H9 (cell line): ENCODE results near the gene TEAD1. TPM values are rescaled to one million over a fixed set of nuclear protein-coding genes. Genes with fewer than 3 reads are reported as not detected.

Experiments used
- DNase-seq: peaks from one replicate; pipeline ENCODE4 v3.0.0-alpha.2; 2017
- H2AFZ ChIP-seq: one replicate; pipeline ENCODE4 v1.6.1; 2013; ENCODE audit warnings: mild to moderate bottlenecking, low read length, control low read depth, moderate library complexity
- H2AK5ac ChIP-seq: 2 replicates; pipeline ENCODE4 v1.6.1; 2013; ENCODE audit warnings: low read length, control low read depth, mixed read lengths; ENCODE audit not compliant: insufficient read length
- H2BK120ac ChIP-seq: one replicate; pipeline ENCODE4 v1.6.1; 2013; ENCODE audit warnings: low read depth, mild to moderate bottlenecking, low read length, control low read depth, inconsistent platforms; ENCODE audit not compliant: poor library complexity, severe bottlenecking
- H2BK12ac ChIP-seq: 2 replicates; pipeline ENCODE4 v1.6.1; 2013; ENCODE audit warnings: low read length, control low read depth, mixed read lengths, low read depth; ENCODE audit not compliant: insufficient read length
- H2BK15ac ChIP-seq: 2 replicates; pipeline ENCODE4 v1.6.1; 2013; ENCODE audit warnings: low read depth, low read length, control low read depth
- H2BK20ac ChIP-seq: one replicate; pipeline ENCODE4 v1.6.1; 2013; ENCODE audit warnings: low read depth, mild to moderate bottlenecking, low read length, control low read depth, inconsistent platforms; ENCODE audit not compliant: poor library complexity, severe bottlenecking
- H2BK5ac ChIP-seq: 2 replicates; pipeline ENCODE4 v1.6.1; 2013; ENCODE audit warnings: low read length, control low read depth, mixed read lengths; ENCODE audit not compliant: insufficient read length
- H3K14ac ChIP-seq: 2 replicates; pipeline ENCODE4 v1.6.1; 2013; ENCODE audit warnings: low read length, control low read depth; ENCODE audit not compliant: insufficient read depth
- H3K18ac ChIP-seq: 2 replicates; pipeline ENCODE4 v1.6.1; 2013; ENCODE audit warnings: low read depth, mild to moderate bottlenecking, mixed read lengths, low read length, control low read depth; ENCODE audit not compliant: insufficient read length
- H3K23ac ChIP-seq: 2 replicates; pipeline ENCODE4 v1.6.1; 2013; ENCODE audit warnings: low read length, control low read depth, mixed read lengths, low read depth; ENCODE audit not compliant: insufficient read length
- H3K23me2 ChIP-seq: 2 replicates; pipeline ENCODE4 v1.6.1; 2013; ENCODE audit warnings: low read depth, mild to moderate bottlenecking, mixed read lengths, low read length, control low read depth; ENCODE audit not compliant: insufficient read length, poor library complexity, severe bottlenecking
- H3K27ac ChIP-seq: 2 replicates; pipeline ENCODE4 v1.5.1; 2013; ENCODE audit warnings: low read length, control low read depth, mixed read lengths, low read depth; ENCODE audit not compliant: insufficient read length
- H3K27me3 ChIP-seq: 2 replicates; pipeline ENCODE4 v1.6.1; 2013; ENCODE audit warnings: low read length, control low read depth, inconsistent platforms; ENCODE audit not compliant: insufficient read depth
- H3K4ac ChIP-seq: 2 replicates; pipeline ENCODE4 v1.6.1; 2013; ENCODE audit warnings: low read depth, mild to moderate bottlenecking, control low read depth, inconsistent platforms, low read length, moderate library complexity
- H3K4me1 ChIP-seq: 2 replicates; pipeline ENCODE4 v1.6.1; 2013; ENCODE audit warnings: low read length, control low read depth, inconsistent platforms; ENCODE audit not compliant: insufficient read depth
- H3K4me2 ChIP-seq: 2 replicates; pipeline ENCODE4 v1.6.1; 2013; ENCODE audit warnings: low read length, control low read depth, mixed read lengths; ENCODE audit not compliant: insufficient read length, insufficient read depth
- H3K56ac ChIP-seq: 2 replicates; pipeline ENCODE4 v1.6.1; 2013; ENCODE audit warnings: low read depth, mild to moderate bottlenecking, mixed read lengths, low read length, control low read depth; ENCODE audit not compliant: insufficient read length
- H3K79me1 ChIP-seq: 2 replicates; pipeline ENCODE4 v1.6.1; 2013; ENCODE audit warnings: low read depth, mild to moderate bottlenecking, moderate library complexity, low read length, control low read depth, inconsistent platforms; ENCODE audit not compliant: insufficient read depth, poor library complexity, severe bottlenecking
- H3K79me2 ChIP-seq: 2 replicates; pipeline ENCODE4 v1.6.1; 2013; ENCODE audit warnings: low read length, control low read depth, inconsistent platforms; ENCODE audit not compliant: insufficient read depth
- H3K9ac ChIP-seq: 2 replicates; pipeline ENCODE4 v1.6.1; 2013; ENCODE audit warnings: low read length, control low read depth, mixed read lengths; ENCODE audit not compliant: insufficient read length; ENCODE audit errors: extremely low read depth
- H3K9me3 ChIP-seq: one replicate; pipeline ENCODE4 v1.6.1; 2013; ENCODE audit warnings: low read depth, low read length, inconsistent platforms; ENCODE audit not compliant: control insufficient read depth
- H3T11ph ChIP-seq: one replicate; pipeline ENCODE4 v1.6.1; 2013; ENCODE audit warnings: mild to moderate bottlenecking, low read length, control low read depth, inconsistent platforms
- H4K20me1 ChIP-seq: one replicate; pipeline ENCODE4 v1.6.1; 2013; ENCODE audit not compliant: control insufficient read depth, insufficient read length, insufficient read depth
- H4K5ac ChIP-seq: 2 replicates; pipeline ENCODE4 v1.6.1; 2013; ENCODE audit warnings: low read depth, mild to moderate bottlenecking, mixed read lengths, low read length, control low read depth; ENCODE audit not compliant: insufficient read length
- H4K8ac ChIP-seq: replicated peaks from 2 replicates; pipeline ENCODE4 v1.6.1; 2013; ENCODE audit warnings: low read length, control low read depth, mixed read lengths, low read depth; ENCODE audit not compliant: insufficient read length
- H4K91ac ChIP-seq: 2 replicates; pipeline ENCODE4 v1.6.1; 2013; ENCODE audit warnings: low read depth, mild to moderate bottlenecking, moderate library complexity, mixed read lengths, low read length, control low read depth; ENCODE audit not compliant: insufficient read length
- H3K27ac Mint-ChIP-seq, 3 experiments: 2 replicates in 2 of 3; 3 replicates in 1 of 3; pipeline ENCODE4 v1.8.0; 2020 to 2021; ENCODE audit warnings: mixed read lengths in 3 of 3, mild to moderate bottlenecking in 1 of 3, moderate library complexity in 1 of 3
- H3K27me3 Mint-ChIP-seq: 2 replicates; pipeline ENCODE4 v1.8.0; 2021; ENCODE audit warnings: low read depth, mild to moderate bottlenecking, moderate library complexity, mixed read lengths
- H3K36me3 Mint-ChIP-seq, 3 experiments: 2 replicates in 2 of 3; 3 replicates in 1 of 3; pipeline ENCODE4 v1.8.0; 2020 to 2021; ENCODE audit warnings: low read depth in 3 of 3, mixed read lengths in 3 of 3; ENCODE audit not compliant: insufficient read depth in 1 of 3
- H3K4me1 Mint-ChIP-seq, 2 experiments: 2 replicates each; pipeline ENCODE4 v1.8.0; 2020; ENCODE audit warnings: mixed read lengths in 2 of 2
- H3K4me3 Mint-ChIP-seq, 2 experiments: 2 replicates in 1 of 2; 3 replicates in 1 of 2; pipeline ENCODE4 v1.8.0; 2020 to 2021; ENCODE audit warnings: mild to moderate bottlenecking in 2 of 2, mixed read lengths in 2 of 2, moderate library complexity in 1 of 2
- H3K9me3 Mint-ChIP-seq, 2 experiments: 2 replicates in 1 of 2; 3 replicates in 1 of 2; pipeline ENCODE4 v1.8.0; 2020; ENCODE audit warnings: mild to moderate bottlenecking in 2 of 2, mixed read lengths in 2 of 2, moderate library complexity in 1 of 2
- CTCF ChIP-seq: fragments of 200-600 bp; sonication (generic); conservative IDR thresholded peaks from 3 replicates; pipeline ENCODE4 v1.8.0; 2021; ENCODE audit warnings: antibody characterized with exemption, mild to moderate bottlenecking
- WGBS: extraction: QIAGEN DNeasy Blood & Tissue Kit; methylation state at CpG from one replicate; pipeline ENCODE4 v1.1.7; 2013; ENCODE audit warnings: missing lambda C conversion rate, low lambda C conversion rate, mixed read lengths; ENCODE audit not compliant: insufficient read length; ENCODE audit errors: extremely low coverage; 5-methylcytosine and 5-hydroxymethylcytosine counted together
- total RNA-seq: library from RNA; stranded (reverse); gene quantifications from 2 replicates; pipeline ENCODE4 v1.2.1, GENCODE V29; 2021

TEAD1 gene
- total RNA-seq, 1 experiment from 2014 or later, result 75.1 TPM

GRCh38 chr11:12770435-12770834 is 96.2 kb downstream of the TEAD1 start:
- Histone ChIP-seq H3K27me3 (no peaks in the 10 kb centered on the region), H3K79me2 (peaks cover 14% of the 10 kb centered on the region; the same call in 1 of the 2 replicates)
- no peak for TF ChIP-seq CTCF

More at GRCh38 chr11:12770435-12770834, 96.2 kb downstream of the TEAD1 start:
- Mint-ChIP-seq H3K27ac (no peak overlapping the region), H3K36me3 (peaks cover 0 to 16% (median 14%) of the 10 kb centered on the region in 3 experiments; a peak in 4 of 7 replicates), H3K9me3 (no peaks in the 10 kb centered on the region), H3K4me3 (no peak overlapping the region), H3K27me3 (no peaks in the 10 kb centered on the region), H3K4me1 (peaks cover 34 to 39% of the 10 kb centered on the region in 2 experiments)
- no peak overlapping the region for H2BK15ac ChIP-seq
- H2BK12ac ChIP-seq, result no peak overlapping the region
- H3K4ac ChIP-seq, result no peak overlapping the region
- no peak overlapping the region for H3K4me2 ChIP-seq
- no peak overlapping the region for H3K9ac ChIP-seq
- no peak overlapping the region for H2BK120ac ChIP-seq
- no peak overlapping the region for H4K91ac ChIP-seq
- no peak overlapping the region for H3K27ac ChIP-seq
- no peak overlapping the region for H2BK5ac ChIP-seq
- peaks cover 2% of the 10 kb centered on the region for H4K20me1 ChIP-seq
- H3K23ac ChIP-seq, result no peak overlapping the region
- no peak overlapping the region for H3K56ac ChIP-seq
- H2BK20ac ChIP-seq, result no peak overlapping the region
- no peak for DNase-seq
- no peak overlapping the region for H3T11ph ChIP-seq
- H4K8ac ChIP-seq, result no peak overlapping the region
- peaks cover 7% of the 10 kb centered on the region for H3K79me1 ChIP-seq
- no peak overlapping the region for H2AFZ ChIP-seq
- H3K23me2 ChIP-seq, result no peaks in the 10 kb centered on the region
- H3K9me3 ChIP-seq, result no peaks in the 10 kb centered on the region
- H3K4me1 ChIP-seq, result peaks cover 16% of the 10 kb centered on the region; the same call in 1 of the 2 replicates
- H3K14ac ChIP-seq, result no peak overlapping the region
- H2AK5ac ChIP-seq, result no peak overlapping the region
- no peak overlapping the region for H3K18ac ChIP-seq
- WGBS, result no CpG with 5 or more reads among the region's 1 CpG
- H4K5ac ChIP-seq, result no peak overlapping the region
